ENCODE data around the gene EDN1. TPM values are rescaled to one million over a fixed set of nuclear protein-coding genes. Genes with fewer than 3 reads are reported as not detected.

Gene EDN1
- total RNA-seq, 2 donors from 2014 or later = 9.5 to 16.2 TPM

DNA sequence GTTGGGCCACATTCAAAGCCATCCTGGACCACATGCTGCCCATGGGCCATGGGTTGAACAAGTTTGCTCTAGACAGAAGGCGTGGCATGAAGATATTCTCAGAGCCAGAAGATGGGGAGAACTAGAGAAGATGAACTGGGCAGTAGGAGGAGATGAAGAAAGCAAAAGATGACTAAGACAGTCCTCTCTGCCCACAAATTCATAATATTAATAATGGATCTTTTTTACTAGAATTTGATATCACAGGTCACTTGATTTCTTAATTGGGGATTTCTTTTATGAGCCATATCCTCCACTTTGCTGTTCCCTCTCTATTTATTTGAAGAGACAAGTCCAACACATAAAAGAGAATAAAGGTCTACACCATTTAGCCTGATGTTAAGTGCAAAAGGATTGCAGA is 25.5 kb upstream of the EDN1 start:
- Histone ChIP-seq H3K9me3 (no peaks in the 10 kb centered on the region), H3K4me1 (no peaks in the 10 kb centered on the region), H3K36me3 (no peaks in the 10 kb centered on the region), H3K27me3 (no peaks in the 10 kb centered on the region), H3K4me3 (no peak overlapping the region), H3K27ac (no peak overlapping the region), H3K9ac (ENCODE audit: low read depth in 2 of 2, low read length in 2 of 2) (no peak overlapping the region)
- TF ChIP-seq CTCF (IDR thresholded peaks at IDR 0.05) = no peak
- intact Hi-C loops (cut with DNase I) = no loop called here
- DNase-seq = no peak

DNA sequence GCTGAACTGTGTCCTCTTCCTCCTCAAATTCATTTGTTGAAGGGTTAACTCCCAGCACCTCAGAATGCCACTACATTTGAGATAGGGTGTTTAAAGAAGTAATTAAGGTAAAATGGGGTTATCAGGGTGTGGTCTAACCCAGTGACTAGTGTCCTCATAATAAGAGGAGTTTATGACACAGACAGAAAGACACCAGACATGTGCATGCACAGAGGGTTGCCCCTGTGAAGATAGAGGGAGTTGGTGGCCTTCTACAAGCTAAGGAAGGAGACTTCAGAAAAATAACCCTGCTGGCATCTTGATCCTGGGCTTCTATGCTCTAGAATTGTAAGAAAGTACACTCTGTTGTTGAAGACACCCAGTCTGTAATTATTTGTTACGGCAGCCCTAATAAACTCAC is 24.9 kb upstream of the EDN1 start:
- TF ChIP-seq CTCF (IDR thresholded peaks at IDR 0.05) = no peak
- Histone ChIP-seq H3K4me1 (no peaks in the 10 kb centered on the region), H3K36me3 (no peaks in the 10 kb centered on the region), H3K9ac (ENCODE audit: low read depth in 2 of 2, low read length in 2 of 2) (no peak overlapping the region), H3K4me3 (no peak overlapping the region), H3K27ac (no peak overlapping the region), H3K9me3 (no peaks in the 10 kb centered on the region), H3K27me3 (no peaks in the 10 kb centered on the region)
- intact Hi-C loops (cut with DNase I) = no loop called here
- DNase-seq = no peak

GRCh38 chr6:12265791-12266190 is 24.4 kb upstream of the EDN1 start:
- DNase-seq = no peak
- Histone ChIP-seq H3K4me3 (no peak overlapping the region), H3K36me3 (no peaks in the 10 kb centered on the region), H3K27ac (no peak overlapping the region), H3K4me1 (no peaks in the 10 kb centered on the region), H3K27me3 (no peaks in the 10 kb centered on the region), H3K9ac (ENCODE audit: low read depth in 2 of 2, low read length in 2 of 2) (no peak overlapping the region), H3K9me3 (no peaks in the 10 kb centered on the region)
- intact Hi-C loops (cut with DNase I) = no loop called here
- TF ChIP-seq CTCF (IDR thresholded peaks at IDR 0.05) = no peak

DNA sequence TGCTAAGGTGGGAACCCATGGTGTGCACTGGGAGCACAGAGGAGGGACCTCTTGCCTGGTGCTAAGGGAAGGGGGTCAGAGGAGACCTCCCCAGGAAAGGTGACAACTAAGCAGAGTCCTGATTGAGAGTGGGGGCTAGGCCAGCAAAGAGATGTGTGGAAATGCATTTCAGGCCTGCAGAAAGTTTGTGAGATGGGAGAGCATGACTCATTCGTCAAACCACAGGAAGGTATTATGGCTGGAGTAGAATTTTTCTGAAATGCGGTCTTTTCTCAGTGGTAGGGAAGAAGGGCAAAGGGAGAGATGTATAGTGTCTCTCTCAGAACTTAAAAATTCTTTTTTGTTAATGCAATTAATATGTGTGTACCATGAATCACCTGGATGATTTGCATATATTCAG is 23.6 kb upstream of the EDN1 start:
- intact Hi-C loops (cut with DNase I) = no loop called here
- Histone ChIP-seq H3K27ac (no peak overlapping the region), H3K27me3 (no peaks in the 10 kb centered on the region), H3K4me1 (no peaks in the 10 kb centered on the region), H3K4me3 (no peak overlapping the region), H3K9ac (ENCODE audit: low read depth in 2 of 2, low read length in 2 of 2) (no peak overlapping the region), H3K9me3 (no peaks in the 10 kb centered on the region), H3K36me3 (no peaks in the 10 kb centered on the region)
- TF ChIP-seq CTCF (IDR thresholded peaks at IDR 0.05) = no peak
- DNase-seq = no peak

DNA sequence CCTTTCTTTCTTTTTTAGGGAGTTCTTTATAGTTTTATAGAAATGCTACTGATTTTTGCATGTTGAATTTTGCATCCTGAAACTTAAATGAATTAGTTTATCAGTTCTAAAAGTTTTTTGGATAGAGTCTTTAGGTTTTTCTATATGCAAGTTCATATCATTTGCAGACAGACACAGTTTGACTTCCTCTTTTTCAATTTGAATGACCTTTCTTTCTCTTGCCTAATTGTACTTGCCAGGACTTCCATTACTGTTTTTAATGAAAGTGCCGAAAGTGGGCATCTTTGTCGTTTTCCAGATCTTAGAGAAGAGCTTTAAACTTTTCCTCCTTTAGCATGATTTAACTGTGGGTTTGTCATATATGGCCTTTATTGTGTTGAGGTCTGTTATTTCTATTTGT is 21.1 kb upstream of the EDN1 start:
- no peak for DNase-seq
- Histone ChIP-seq H3K27ac (no peak overlapping the region), H3K4me3 (no peak overlapping the region), H3K4me1 (no peaks in the 10 kb centered on the region), H3K9me3 (no peaks in the 10 kb centered on the region), H3K9ac (ENCODE audit: low read depth in 2 of 2, low read length in 2 of 2) (no peak overlapping the region), H3K27me3 (no peaks in the 10 kb centered on the region), H3K36me3 (no peaks in the 10 kb centered on the region)
- TF ChIP-seq CTCF (IDR thresholded peaks at IDR 0.05) = no peak
- intact Hi-C loops (cut with DNase I) = no loop called here

All from colonic mucosa (tissue), 4 donors.